Parathyroid adenoma (tissue), 2 donors: ENCODE data around the gene PARVA.

Experiments
- H2AFZ ChIP-seq: fragments of 300-600 bp; sonication (generic); one replicate; pipeline ENCODE4 v1.7.0; 2017; ENCODE audit warnings: antibody characterized with exemption, mild to moderate bottlenecking
- H3K27ac ChIP-seq: fragments of 300-600 bp; sonication (generic); one replicate; pipeline ENCODE4 v1.7.0; 2017
- H3K27me3 ChIP-seq: fragments of 300-600 bp; sonication (generic); one replicate; pipeline ENCODE4 v1.7.0; 2017; ENCODE audit warnings: low read length; ENCODE audit not compliant: control insufficient read depth, insufficient read depth
- H3K36me3 ChIP-seq: fragments of 300-600 bp; sonication (generic); one replicate; pipeline ENCODE4 v1.7.0; 2017; ENCODE audit warnings: low read length; ENCODE audit not compliant: control insufficient read depth, insufficient read depth
- H3K4me1 ChIP-seq: fragments of 300-600 bp; sonication (generic); one replicate; pipeline ENCODE4 v1.7.0; 2017; ENCODE audit warnings: control low read depth
- H3K4me2 ChIP-seq: fragments of 300-600 bp; sonication (generic); one replicate; pipeline ENCODE4 v1.7.0; 2017; ENCODE audit warnings: low read length
- H3K4me3 ChIP-seq: fragments of 300-600 bp; sonication (generic); one replicate; pipeline ENCODE4 v1.7.0; 2017; ENCODE audit warnings: low read depth, low read length
- H3K79me2 ChIP-seq: fragments of 300-600 bp; sonication (generic); one replicate; pipeline ENCODE4 v1.7.0; 2017; ENCODE audit warnings: control low read depth
- H3K9ac ChIP-seq: fragments of 300-600 bp; sonication (generic); one replicate; pipeline ENCODE4 v1.7.0; 2017; ENCODE audit warnings: mild to moderate bottlenecking
- H3K9me3 ChIP-seq: fragments of 300-600 bp; sonication (generic); one replicate; pipeline ENCODE4 v1.7.0; 2017; ENCODE audit warnings: low read length; ENCODE audit not compliant: control insufficient read depth
- CTCF ChIP-seq: fragments of 300-600 bp; sonication (generic); IDR thresholded peaks from one replicate; pipeline ENCODE4 v1.7.0; 2017; ENCODE audit warnings: antibody characterized with exemption, mild to moderate bottlenecking
- donor health status: primary hyperparathyroidism.

Gene PARVA

GRCh38 chr11:12331239-12331874 lies 46.0 kb upstream of the PARVA start:
- Histone ChIP-seq H3K79me2 (no peaks in the 10 kb centered on the region), H3K9ac (no peak overlapping the region), H3K9me3 (no peaks in the 10 kb centered on the region), H3K4me3 (no peak overlapping the region), H3K27ac (no peak overlapping the region), H3K36me3 (no peaks in the 10 kb centered on the region), H3K4me2 (no peak overlapping the region), H3K27me3 (no peaks in the 10 kb centered on the region), H3K4me1 (no peaks in the 10 kb centered on the region), H2AFZ (no peak overlapping the region)
- peak; percentile 59 for TF ChIP-seq CTCF

- H3K27me3 ChIP-seq, result no peaks in the 10 kb centered on the region
- TF ChIP-seq CTCF, result no peak
- no peaks in the 10 kb centered on the region for H3K9me3 ChIP-seq
- H3K79me2 ChIP-seq, result no peaks in the 10 kb centered on the region
- no peak overlapping the region for H3K4me2 ChIP-seq
- no peaks in the 10 kb centered on the region for H3K4me1 ChIP-seq
- no peak overlapping the region for H2AFZ ChIP-seq
- no peak overlapping the region for H3K4me3 ChIP-seq
- no peak overlapping the region for H3K9ac ChIP-seq
- H3K27ac ChIP-seq, result no peak overlapping the region
- no peaks in the 10 kb centered on the region for H3K36me3 ChIP-seq
Measured at GRCh38 chr11:12343526-12343925, 33.8 kb upstream of the PARVA start.

- TF ChIP-seq CTCF, result no peak
- Histone ChIP-seq H3K4me3 (no peak overlapping the region), H3K27me3 (no peaks in the 10 kb centered on the region), H3K36me3 (no peaks in the 10 kb centered on the region), H3K4me1 (no peaks in the 10 kb centered on the region), H3K4me2 (no peak overlapping the region), H3K9me3 (no peaks in the 10 kb centered on the region), H3K9ac (no peak overlapping the region), H3K27ac (no peak overlapping the region), H2AFZ (no peak overlapping the region), H3K79me2 (no peaks in the 10 kb centered on the region)
Measured at GRCh38 chr11:12353534-12353933, 23.8 kb upstream of the PARVA start.

GRCh38 chr11:12354750-12355545 lies 22.4 kb upstream of the PARVA start:
- Histone ChIP-seq H3K4me2 (no peak overlapping the region), H3K9me3 (no peaks in the 10 kb centered on the region), H3K9ac (no peak overlapping the region), H2AFZ (no peak overlapping the region), H3K4me1 (no peaks in the 10 kb centered on the region), H3K27ac (no peak overlapping the region), H3K36me3 (no peaks in the 10 kb centered on the region), H3K27me3 (no peaks in the 10 kb centered on the region), H3K4me3 (no peak overlapping the region), H3K79me2 (no peaks in the 10 kb centered on the region)
- TF ChIP-seq CTCF, result no peak
